Mesothelial cell of epicardium (in vitro differentiated cells): ENCODE data around the gene TMEM108. TPM values are rescaled to one million over a fixed set of nuclear protein-coding genes. Genes with fewer than 3 reads are reported as not detected.

Experiments
- DNase-seq, 2 experiments: peaks; one replicate each; pipeline ENCODE4 v3.0.0; 2021; ENCODE audit warnings: low spot score in 2 of 2; ENCODE audit not compliant: unreplicated experiment in 2 of 2
- H3K27ac Mint-ChIP-seq: 2 replicates; pipeline ENCODE4 v1.8.0; 2021; ENCODE audit warnings: mixed read lengths
- H3K27me3 Mint-ChIP-seq: 2 replicates; pipeline ENCODE4 v1.8.0; 2021; ENCODE audit warnings: low read depth, mixed read lengths
- H3K36me3 Mint-ChIP-seq: 2 replicates; pipeline ENCODE4 v1.8.0; 2021; ENCODE audit warnings: mixed read lengths
- H3K4me1 Mint-ChIP-seq: 2 replicates; pipeline ENCODE4 v1.8.0; 2021; ENCODE audit warnings: mixed read lengths
- H3K4me3 Mint-ChIP-seq: 2 replicates; pipeline ENCODE4 v1.8.0; 2021; ENCODE audit warnings: mild to moderate bottlenecking, moderate library complexity, mixed read lengths
- H3K9me3 Mint-ChIP-seq: 2 replicates; pipeline ENCODE4 v1.8.0; 2021; ENCODE audit warnings: mixed read lengths
- total RNA-seq: library from RNA; stranded (reverse); gene quantifications from 3 replicates; pipeline ENCODE4 v1.2.1, GENCODE V29; 2021
- TF ChIP-seq, protein P1 (sequence below): fragments of 200-600 bp; sonication (generic); IDR thresholded peaks from one replicate; pipeline ENCODE4 v1.5.0; 2021; ENCODE audit warnings: antibody characterized with exemption; ENCODE audit not compliant: unreplicated experiment

The TMEM108 gene
- total RNA-seq, 1 donor from 2014 or later, result 17.3 TPM

DNA sequence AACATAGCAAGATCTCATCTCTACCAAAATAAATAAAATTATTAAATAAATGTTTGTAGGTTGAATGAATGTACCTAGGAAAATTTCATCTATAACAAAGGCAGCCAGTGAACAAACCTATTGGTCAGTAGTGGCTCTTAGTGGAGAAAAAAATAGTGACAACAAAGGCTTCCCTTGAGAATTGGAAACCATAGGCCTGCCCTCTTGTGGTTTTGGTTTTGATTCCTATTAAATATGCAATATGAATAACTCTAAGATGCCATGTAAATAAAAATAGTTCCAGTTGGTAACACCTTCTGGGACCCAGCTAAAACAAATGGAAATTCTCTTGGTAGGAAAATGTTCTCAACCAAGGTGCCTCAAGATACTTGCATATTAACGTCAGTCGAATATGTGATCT, 216.0 kb downstream of the TMEM108 start:
- Mint-ChIP-seq H3K4me3 (no peak overlapping the region), H3K4me1 (peaks cover 10% of the 10 kb centered on the region), H3K27me3 (peaks cover 8% of the 10 kb centered on the region), H3K9me3 (peaks cover 7% of the 10 kb centered on the region), H3K36me3 (no peaks in the 10 kb centered on the region), H3K27ac (no peak overlapping the region)
- no peak for DNase-seq
- TF ChIP-seq, protein P1, sequence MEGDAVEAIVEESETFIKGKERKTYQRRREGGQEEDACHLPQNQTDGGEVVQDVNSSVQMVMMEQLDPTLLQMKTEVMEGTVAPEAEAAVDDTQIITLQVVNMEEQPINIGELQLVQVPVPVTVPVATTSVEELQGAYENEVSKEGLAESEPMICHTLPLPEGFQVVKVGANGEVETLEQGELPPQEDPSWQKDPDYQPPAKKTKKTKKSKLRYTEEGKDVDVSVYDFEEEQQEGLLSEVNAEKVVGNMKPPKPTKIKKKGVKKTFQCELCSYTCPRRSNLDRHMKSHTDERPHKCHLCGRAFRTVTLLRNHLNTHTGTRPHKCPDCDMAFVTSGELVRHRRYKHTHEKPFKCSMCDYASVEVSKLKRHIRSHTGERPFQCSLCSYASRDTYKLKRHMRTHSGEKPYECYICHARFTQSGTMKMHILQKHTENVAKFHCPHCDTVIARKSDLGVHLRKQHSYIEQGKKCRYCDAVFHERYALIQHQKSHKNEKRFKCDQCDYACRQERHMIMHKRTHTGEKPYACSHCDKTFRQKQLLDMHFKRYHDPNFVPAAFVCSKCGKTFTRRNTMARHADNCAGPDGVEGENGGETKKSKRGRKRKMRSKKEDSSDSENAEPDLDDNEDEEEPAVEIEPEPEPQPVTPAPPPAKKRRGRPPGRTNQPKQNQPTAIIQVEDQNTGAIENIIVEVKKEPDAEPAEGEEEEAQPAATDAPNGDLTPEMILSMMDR, result no peak

DNA sequence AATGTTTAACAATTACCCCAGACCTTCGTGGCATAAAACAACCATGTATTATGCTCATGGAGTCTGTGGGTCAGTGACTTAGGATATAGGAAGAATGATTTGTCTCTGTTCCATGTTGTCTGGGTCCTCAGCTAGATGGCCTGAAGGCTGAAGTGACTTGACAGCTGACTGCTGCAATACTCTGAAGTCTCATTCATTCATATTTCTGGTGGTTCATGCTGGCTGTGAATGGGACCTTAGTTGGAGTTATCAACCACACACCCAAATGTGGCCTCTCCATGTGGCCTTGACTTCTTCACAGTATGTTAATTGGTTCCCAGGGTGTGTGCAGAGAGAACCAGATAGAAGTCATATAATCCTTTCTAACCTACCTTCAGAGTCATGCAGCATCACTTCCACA, 216.5 kb downstream of the TMEM108 start:
- no peak overlapping the region for H3K4me3 Mint-ChIP-seq

DNA sequence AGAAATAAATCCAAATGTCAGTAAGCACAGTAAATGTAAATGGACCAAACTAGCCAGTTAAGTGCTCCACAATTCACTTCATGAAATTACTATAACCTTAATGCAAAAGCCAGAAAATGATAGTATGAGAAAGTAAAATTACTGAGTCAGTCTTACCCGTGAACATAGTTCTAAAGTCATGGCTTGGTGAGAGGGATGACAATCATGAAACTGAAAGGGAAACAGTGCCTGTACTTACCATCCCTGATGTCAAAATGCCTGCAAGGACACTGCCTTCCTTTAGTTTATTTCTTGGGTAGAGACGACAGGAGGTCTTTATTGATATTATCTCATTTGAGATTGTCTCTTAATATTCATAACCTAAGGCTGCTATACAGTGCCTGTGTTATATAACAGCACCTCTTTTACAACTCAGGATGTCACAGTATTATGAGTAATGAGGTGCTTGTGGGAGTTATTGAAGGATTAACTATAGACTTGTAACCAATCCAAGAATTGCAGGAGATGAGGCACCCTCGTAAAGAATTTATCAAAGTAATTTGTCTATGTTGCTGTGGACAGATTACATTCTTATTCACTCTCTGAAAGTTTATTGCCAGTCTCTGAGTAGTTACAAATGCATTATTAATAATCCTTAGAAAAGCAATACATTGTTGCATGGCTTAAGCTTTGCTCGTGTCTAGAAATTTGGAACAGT, 218.7 kb downstream of the TMEM108 start:
- H3K36me3 Mint-ChIP-seq, result no peaks in the 10 kb centered on the region
- H3K27ac Mint-ChIP-seq, result no peak overlapping the region
- TF ChIP-seq, protein P1, result no peak
- no peak overlapping the region for H3K4me3 Mint-ChIP-seq
- peaks cover 26% of the 10 kb centered on the region for H3K27me3 Mint-ChIP-seq
- DNase-seq, result no peak
- H3K9me3 Mint-ChIP-seq, result peaks cover 7% of the 10 kb centered on the region
- peaks cover 10% of the 10 kb centered on the region for H3K4me1 Mint-ChIP-seq

More for the DNA sequence above, 216.5 kb downstream of the TMEM108 start:
- peaks cover 10% of the 10 kb centered on the region for H3K4me1 Mint-ChIP-seq
- peaks cover 7% of the 10 kb centered on the region for H3K9me3 Mint-ChIP-seq
- TF ChIP-seq, protein P1, result no peak
- no peak overlapping the region for H3K27ac Mint-ChIP-seq
- DNase-seq, result no peak
- H3K27me3 Mint-ChIP-seq, result peaks cover 11% of the 10 kb centered on the region
- H3K36me3 Mint-ChIP-seq, result no peaks in the 10 kb centered on the region

DNA sequence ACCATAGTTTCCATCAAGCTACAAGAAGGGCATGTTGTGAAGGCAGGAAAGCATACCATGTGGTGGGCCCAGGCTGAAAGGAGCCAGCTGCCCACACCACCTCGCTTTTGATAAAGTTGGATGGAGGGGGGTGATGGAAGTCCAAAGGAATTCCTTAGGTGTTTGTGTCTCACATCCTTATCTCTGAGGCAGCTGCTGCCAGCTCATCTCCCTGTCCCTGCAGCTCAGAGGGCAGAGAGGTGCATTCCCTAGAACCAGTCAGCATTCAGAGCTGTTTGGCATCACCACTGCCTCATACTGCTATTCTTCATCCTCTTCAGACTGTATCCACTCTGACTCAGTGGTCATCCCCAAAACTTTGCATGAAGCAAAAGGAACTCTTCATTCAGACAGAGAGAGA, 220.2 kb downstream of the TMEM108 start:
- no peak for DNase-seq
- peaks cover 7% of the 10 kb centered on the region for H3K9me3 Mint-ChIP-seq
- H3K27me3 Mint-ChIP-seq, result peaks cover 28% of the 10 kb centered on the region
- TF ChIP-seq, protein P1, result no peak
- no peak overlapping the region for H3K4me3 Mint-ChIP-seq
- H3K27ac Mint-ChIP-seq, result no peak overlapping the region
- peaks cover 10% of the 10 kb centered on the region for H3K4me1 Mint-ChIP-seq
- H3K36me3 Mint-ChIP-seq, result no peaks in the 10 kb centered on the region

DNA sequence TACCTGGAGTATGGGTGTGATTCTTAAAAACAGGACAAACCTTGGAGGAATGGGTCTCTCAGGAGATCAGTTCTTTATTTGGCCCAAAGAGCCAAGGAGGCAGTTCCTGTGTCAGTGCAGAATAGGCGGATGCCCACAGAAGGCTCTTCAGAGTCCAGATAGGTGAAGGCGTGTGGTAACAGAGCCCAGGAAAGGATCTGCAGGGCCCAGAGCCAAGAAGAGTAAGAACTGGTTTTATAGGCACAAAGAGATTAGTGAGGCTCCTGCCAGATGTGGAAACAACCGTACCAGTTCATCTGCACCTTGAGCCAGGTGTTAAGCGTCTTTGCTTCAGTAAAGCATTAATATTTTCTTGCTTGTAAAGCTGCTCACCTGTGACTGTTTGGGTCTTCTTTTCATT, 221.6 kb downstream of the TMEM108 start:
- TF ChIP-seq, protein P1, result no peak
- Mint-ChIP-seq H3K4me3 (no peak overlapping the region), H3K27ac (no peak overlapping the region), H3K9me3 (peaks cover 7% of the 10 kb centered on the region), H3K27me3 (peaks cover 33% of the 10 kb centered on the region), H3K4me1 (peaks cover 10% of the 10 kb centered on the region), H3K36me3 (no peaks in the 10 kb centered on the region)
- DNase-seq, result no peak
